Colon (tissue), 2 donors: ENCODE data around the gene USO1.
"Not testable (repeated sequence)": the region's sequence is repeated elsewhere in the genome, so short reads cannot be mapped to it uniquely, and the experiment has no call there.

Experiments used
- FAIRE-seq: peaks from 2 replicates; lab custom pipeline; 2012; peaks lifted over from hg19 to GRCh38; lab: Jason Lieb, UNC
- donor health status: control.
- donor health status: control.

Gene USO1

DNA sequence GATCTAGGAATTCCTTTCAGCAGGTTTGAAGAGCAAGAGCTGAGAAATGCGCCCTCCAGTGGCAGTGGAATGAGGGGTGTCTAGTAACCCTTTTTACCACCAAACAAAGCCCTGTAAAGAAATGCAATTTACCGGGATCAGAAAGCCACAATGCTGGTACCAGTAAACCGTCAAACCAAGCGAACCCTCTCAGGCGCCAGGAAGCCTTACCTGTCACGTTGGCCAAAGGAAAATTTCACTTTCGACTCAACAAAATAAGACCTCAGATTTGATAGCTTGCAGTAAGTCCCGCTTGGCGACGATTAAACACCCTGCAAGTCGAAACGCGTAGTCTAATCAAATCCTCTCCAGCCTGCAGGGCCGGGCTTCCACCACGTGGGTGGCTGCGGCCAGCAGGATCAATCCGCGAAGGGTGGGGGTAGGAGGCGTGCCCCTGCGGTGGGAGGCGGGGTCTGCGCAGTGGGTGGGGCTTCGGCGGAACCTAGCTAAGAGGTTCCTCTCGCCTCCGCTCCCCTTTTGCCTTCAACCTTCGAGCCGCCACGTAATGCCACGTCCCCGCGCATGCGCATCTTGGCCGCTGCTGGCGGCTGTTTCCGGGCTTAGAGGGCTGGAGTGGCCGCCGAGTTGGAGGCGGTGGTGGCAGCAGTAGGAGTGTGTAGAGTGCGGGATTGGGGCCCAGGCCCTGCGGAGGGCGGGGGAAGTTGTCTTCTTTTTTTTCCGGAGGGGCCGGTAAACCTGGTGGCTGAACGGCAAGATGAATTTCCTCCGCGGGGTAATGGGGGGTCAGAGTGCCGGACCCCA lies at the start of gene USO1:
TSS of gene USO1 (plus strand) at position 512 of the 801 bp plus-strand sequence. CDS start at position 755, 243 bp downstream.
- FAIRE-seq: no peak

GRCh38 chr4:75675004-75675531 lies 49.3 kb upstream of the USO1 start:
- FAIRE-seq: no peak

GRCh38 chr4:75678473-75678872 lies 45.9 kb upstream of the USO1 start:
- FAIRE-seq: no peak

DNA sequence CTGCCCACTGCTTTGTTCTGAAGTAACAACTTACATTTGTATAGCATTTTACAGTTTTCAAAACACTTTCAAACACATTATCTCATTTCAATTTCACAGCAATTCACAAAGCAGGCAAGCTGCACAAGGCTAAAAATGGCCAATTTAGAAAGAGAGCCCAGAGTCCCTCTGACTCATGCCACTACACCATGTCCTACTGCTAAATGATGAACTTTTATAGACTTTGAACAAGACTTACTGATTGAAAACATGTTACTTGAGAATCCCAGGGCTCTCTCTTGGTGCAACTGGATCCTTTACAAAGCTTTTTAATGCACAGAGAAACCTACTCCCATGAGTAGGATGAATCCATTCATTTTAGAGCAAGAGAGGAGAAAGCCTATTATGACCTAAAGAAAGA lies 45.4 kb upstream of the USO1 start:
- no peak for FAIRE-seq

- no peak for FAIRE-seq
These were observed 44.4 kb upstream of the USO1 start for GRCh38 chr4:75679876-75680575.

- FAIRE-seq: no peak
These were observed 40.8 kb upstream of the USO1 start for GRCh38 chr4:75683482-75684155.

GRCh38 chr4:75685546-75686189 lies 38.7 kb upstream of the USO1 start:
- FAIRE-seq: no peak

DNA sequence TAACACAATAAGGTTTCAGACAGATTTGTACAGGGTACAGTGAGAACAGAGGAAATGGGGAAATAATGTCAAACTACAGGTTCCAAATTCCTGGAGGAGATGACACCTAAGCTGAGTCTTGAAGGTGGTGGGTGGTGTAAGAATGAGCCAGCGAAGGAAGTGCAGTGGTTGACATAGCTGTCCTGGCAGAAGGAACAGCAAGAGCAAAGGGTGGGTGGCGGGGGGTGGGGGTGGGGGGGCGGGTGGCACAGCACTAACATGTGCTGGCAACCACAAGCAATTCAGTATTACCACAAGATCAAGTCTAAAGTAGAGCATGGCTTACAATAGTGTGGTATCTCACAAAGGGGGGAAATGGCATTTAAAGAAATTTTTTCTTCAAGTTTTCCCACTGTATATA lies 38.0 kb upstream of the USO1 start:
- no peak for FAIRE-seq

DNA sequence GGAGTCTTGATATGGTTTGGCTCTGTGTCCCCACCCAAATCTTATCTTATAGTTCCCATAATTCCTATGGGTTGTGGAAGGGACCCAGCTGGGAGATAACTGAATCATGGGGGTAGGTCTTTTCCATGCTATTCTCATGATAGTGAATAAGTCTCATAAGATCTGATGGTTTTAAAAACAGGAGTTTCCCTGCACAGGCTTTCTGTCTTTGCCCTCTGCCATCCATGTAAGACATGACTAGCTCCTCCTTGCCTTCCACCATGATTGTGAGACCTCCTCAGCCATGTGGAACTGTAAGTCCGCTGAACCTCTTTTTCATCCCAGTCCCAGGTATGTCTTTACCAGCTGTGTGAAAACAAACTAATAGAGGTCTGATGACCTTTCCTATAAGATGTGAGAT lies 37.3 kb upstream of the USO1 start:
- not testable (repeated sequence) for FAIRE-seq

- FAIRE-seq: not testable (repeated sequence)
These were observed 32.3 kb upstream of the USO1 start for GRCh38 chr4:75692066-75692465.

GRCh38 chr4:75696071-75696470 lies 28.3 kb upstream of the USO1 start:
- FAIRE-seq: no peak

GRCh38 chr4:75696581-75696980 lies 27.8 kb upstream of the USO1 start:
- no peak for FAIRE-seq

GRCh38 chr4:75698162-75698962 lies 26.0 kb upstream of the USO1 start:
- no peak for FAIRE-seq

DNA sequence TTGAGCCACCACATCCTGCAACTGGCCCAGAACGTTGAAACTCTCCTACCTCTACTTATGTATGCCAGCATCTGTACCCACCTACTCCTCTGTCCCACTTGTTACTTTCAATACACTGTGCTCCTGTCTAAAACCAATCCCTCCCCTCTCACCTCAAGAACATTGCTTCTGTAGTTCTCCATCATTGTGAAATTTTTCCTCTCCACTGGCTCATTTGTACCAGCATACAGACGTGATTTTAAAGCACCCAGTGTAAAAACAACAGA lies 25.5 kb upstream of the USO1 start:
- FAIRE-seq: no peak

DNA sequence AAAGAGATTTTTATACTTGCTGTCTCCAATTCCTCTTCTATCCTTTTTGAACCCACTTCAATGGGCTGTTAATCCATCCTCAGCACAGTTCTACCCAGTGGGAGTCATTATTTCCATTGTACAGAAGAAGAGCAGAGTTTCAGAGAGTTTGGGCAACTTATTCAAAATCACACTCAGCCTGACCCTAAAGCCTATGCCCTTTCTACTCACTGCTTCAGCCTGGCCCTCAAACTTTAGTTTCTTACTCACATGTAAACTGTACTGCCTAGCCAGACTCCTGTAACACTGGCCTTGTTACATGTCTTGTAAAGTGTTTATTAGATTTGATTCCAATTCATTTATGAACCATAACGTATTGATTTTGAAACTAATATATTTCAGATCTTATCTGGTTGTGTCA lies 25.1 kb upstream of the USO1 start:
- no peak for FAIRE-seq

DNA sequence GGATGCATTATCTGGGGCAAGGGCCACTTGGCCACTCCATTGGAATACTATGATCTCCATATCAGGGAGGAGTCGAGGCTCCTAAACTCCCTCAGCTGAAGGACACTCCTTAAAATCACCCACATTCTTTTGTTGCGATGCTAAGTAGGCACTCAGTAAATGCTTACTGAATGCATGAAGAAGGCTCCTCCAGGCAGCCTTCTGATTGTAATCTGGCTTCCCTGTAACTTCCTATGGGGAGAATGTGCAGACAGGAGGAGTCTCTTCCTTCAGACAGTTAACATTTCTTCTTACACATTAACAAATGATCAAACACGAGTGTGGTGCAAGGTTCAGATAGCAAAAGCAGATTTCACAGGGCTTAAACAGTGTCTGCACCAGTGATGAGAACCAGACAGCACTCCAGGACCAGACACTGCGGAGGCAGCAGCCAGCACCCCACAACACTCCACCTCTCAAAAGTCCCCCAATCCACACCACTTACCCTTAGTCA lies 21.4 kb upstream of the USO1 start:
- no peak for FAIRE-seq

- no peak for FAIRE-seq
These were observed 19.0 kb upstream of the USO1 start for GRCh38 chr4:75705198-75705977.

- no peak for FAIRE-seq
These were observed 16.1 kb upstream of the USO1 start for GRCh38 chr4:75708218-75708691.

DNA sequence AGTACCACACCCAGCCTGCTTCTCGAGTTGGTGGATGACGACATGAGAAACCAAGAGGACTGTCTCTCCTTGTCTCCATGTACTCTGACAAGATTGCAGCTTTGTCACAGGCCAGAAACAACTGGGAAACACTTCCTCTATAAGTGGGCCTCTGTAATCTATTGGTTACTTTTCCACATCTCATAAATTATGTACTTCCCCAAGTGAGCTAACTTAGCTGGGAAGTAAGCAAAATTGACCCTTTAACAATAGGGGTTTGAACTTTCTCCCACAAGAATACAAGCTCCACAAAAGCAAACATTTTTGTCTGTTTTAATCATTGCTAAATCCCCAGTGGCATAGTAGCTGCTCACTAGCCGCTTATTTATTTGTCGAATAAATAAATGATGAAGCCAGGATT lies 14.1 kb upstream of the USO1 start:
- FAIRE-seq: no peak

DNA sequence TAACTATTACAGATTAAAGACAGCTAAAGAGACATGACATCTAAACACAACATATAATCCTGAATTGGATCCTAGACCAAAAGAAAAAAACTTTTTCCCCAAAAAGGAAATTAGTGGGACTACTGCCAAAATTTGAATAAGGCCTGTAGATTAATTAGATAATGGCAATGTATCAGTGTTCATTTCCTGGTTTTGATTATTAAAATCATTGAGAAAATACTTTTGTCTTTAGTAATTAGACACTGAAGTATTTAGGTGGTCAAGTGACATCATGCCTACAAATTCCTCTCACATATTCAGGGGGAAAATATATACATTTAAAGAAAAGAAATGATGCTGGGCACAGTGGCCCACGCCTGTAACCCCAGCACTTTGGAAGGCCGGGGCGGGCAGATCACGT lies 10.4 kb upstream of the USO1 start:
- no peak for FAIRE-seq

- FAIRE-seq: no peak
These were observed 9.7 kb upstream of the USO1 start for GRCh38 chr4:75714704-75715103.
